WTC11 (cell line): ENCODE results near the gene PRKN. TPM values are rescaled to one million over a fixed set of nuclear protein-coding genes. Genes with fewer than 3 reads are reported as not detected.

Experiments used
- ATAC-seq: fragments of 200-7000 bp; cut with Tn5 transposase; 2 replicates; pipeline ENCODE4 v1.10.0; 2021; ENCODE audit warnings: mild to moderate bottlenecking, moderate library complexity
- Bru-seq: library from RNA; stranded (reverse); fragments of 400-500 nt; gene quantifications from one replicate; lab custom pipeline; 2021; lab: Mats Ljungman, UMichigan
- CTCF ChIA-PET: fragments of 300-600 bp; sonication (Branson Sonifier 250); formaldehyde crosslinking; loops from one replicate; lab custom pipeline; 2021; ENCODE audit warnings: antibody characterized with exemption; lab: Charles Lee
- POLR2A ChIA-PET: fragments of 350-600 bp; sonication (Branson Sonifier 250); formaldehyde crosslinking; loops from one replicate; lab custom pipeline; 2021; ENCODE audit warnings: antibody characterized with exemption; lab: Charles Lee
- DNase-seq: peaks from one replicate; pipeline ENCODE4 v3.0.0; 2021; ENCODE audit warnings: low spot score
- H3K27ac Mint-ChIP-seq: 2 replicates; pipeline ENCODE4 v1.8.0; 2021; ENCODE audit warnings: mixed read lengths
- H3K27me3 Mint-ChIP-seq: 2 replicates; pipeline ENCODE4 v1.8.0; 2021; ENCODE audit warnings: low read depth, mild to moderate bottlenecking, moderate library complexity, mixed read lengths
- H3K36me3 Mint-ChIP-seq: 2 replicates; pipeline ENCODE4 v1.8.0; 2021; ENCODE audit warnings: mixed read lengths
- H3K4me1 Mint-ChIP-seq: 2 replicates; pipeline ENCODE4 v1.8.0; 2022; ENCODE audit warnings: mixed read lengths
- H3K4me3 Mint-ChIP-seq: 2 replicates; pipeline ENCODE4 v1.8.0; 2021; ENCODE audit warnings: mild to moderate bottlenecking, moderate library complexity, mixed read lengths
- H3K9me3 Mint-ChIP-seq: 2 replicates; pipeline ENCODE4 v1.8.0; 2021; ENCODE audit warnings: mixed read lengths
- CBFB ChIP-seq: sonication (generic); formaldehyde crosslinking; IDR thresholded peaks from 2 replicates; pipeline ENCODE4 v1.8.1; 2022; ENCODE audit warnings: mild to moderate bottlenecking, low read depth, missing genetic modification reagents
- GRHL2 ChIP-seq: fragments of 250-450 bp; sonication (Bioruptor Pico); IDR thresholded peaks from 2 replicates; pipeline ENCODE4 v1.8.0; 2022; ENCODE audit warnings: mild to moderate bottlenecking, moderate library complexity; ENCODE audit not compliant: insufficient replicate concordance, severe bottlenecking
- HMGA2 ChIP-seq: fragments of 250-450 bp; sonication (Bioruptor Pico); IDR thresholded peaks from 2 replicates; pipeline ENCODE4 v1.4.0; 2021; ENCODE audit warnings: mild to moderate bottlenecking, moderate library complexity
- HMGXB4 ChIP-seq: sonication (generic); formaldehyde crosslinking; IDR thresholded peaks from 2 replicates; pipeline ENCODE4 v1.8.1; 2023; ENCODE audit warnings: mild to moderate bottlenecking, moderate library complexity, missing genetic modification reagents
- JUN ChIP-seq: sonication (generic); formaldehyde crosslinking; IDR thresholded peaks from 2 replicates; pipeline ENCODE4 v1.8.0; 2023; ENCODE audit warnings: mild to moderate bottlenecking, missing genetic modification reagents
- KAT7 ChIP-seq: sonication (generic); formaldehyde crosslinking; IDR thresholded peaks from 2 replicates; pipeline ENCODE4 v1.8.1; 2023; ENCODE audit warnings: missing genetic modification reagents, mild to moderate bottlenecking, borderline replicate concordance
- MAX ChIP-seq: sonication (generic); formaldehyde crosslinking; IDR thresholded peaks from 2 replicates; pipeline ENCODE4 v1.8.0; 2022; ENCODE audit warnings: mild to moderate bottlenecking, missing genetic modification reagents
- NFE2L1 ChIP-seq: sonication (generic); formaldehyde crosslinking; IDR thresholded peaks from 2 replicates; pipeline ENCODE4 v1.8.1; 2023; ENCODE audit warnings: missing genetic modification reagents
- NR2C2 ChIP-seq: sonication (generic); formaldehyde crosslinking; IDR thresholded peaks from 2 replicates; pipeline ENCODE4 v1.8.0; 2022; ENCODE audit warnings: mild to moderate bottlenecking, missing genetic modification reagents
- SOX15 ChIP-seq: fragments of 250-450 bp; sonication (Bioruptor Pico); IDR thresholded peaks from 2 replicates; pipeline ENCODE4 v1.9.0; 2021; ENCODE audit warnings: mild to moderate bottlenecking
- SP1 ChIP-seq: sonication (generic); formaldehyde crosslinking; conservative IDR thresholded peaks from 2 replicates; pipeline ENCODE4 v1.8.1; 2022; ENCODE audit warnings: missing genetic modification reagents
- TEAD1 ChIP-seq: sonication (generic); formaldehyde crosslinking; IDR thresholded peaks from 2 replicates; pipeline ENCODE4 v1.8.0; 2022; ENCODE audit warnings: mild to moderate bottlenecking, missing genetic modification reagents
- ZBTB21 ChIP-seq: sonication (generic); formaldehyde crosslinking; IDR thresholded peaks from 2 replicates; pipeline ENCODE4 v1.8.1; 2023; ENCODE audit warnings: mild to moderate bottlenecking, missing genetic modification reagents, borderline replicate concordance
- ZBTB43 ChIP-seq: sonication (generic); formaldehyde crosslinking; IDR thresholded peaks from 2 replicates; pipeline ENCODE4 v1.8.1; 2023; ENCODE audit warnings: mild to moderate bottlenecking, missing genetic modification reagents
- ZNF232 ChIP-seq: sonication (generic); formaldehyde crosslinking; IDR thresholded peaks from 2 replicates; pipeline ENCODE4 v1.8.0; 2022; ENCODE audit warnings: mild to moderate bottlenecking, missing genetic modification reagents
- long read RNA-seq, 3 experiments: library from RNA in 1 of 3; library from capped mRNA in 1 of 3; library from polyadenylated mRNA in 1 of 3; unstranded in 2 of 3; stranded (forward) in 1 of 3; transcript quantifications; one replicate each; pipeline ENCODE4 v2.0.0, GENCODE V29; 2021
- total RNA-seq: library from RNA; stranded (reverse); gene quantifications from 3 replicates; pipeline ENCODE4 v1.2.3, GENCODE V29; 2021
- TF ChIP-seq, protein P1 (sequence below): fragments of 250-450 bp; sonication (Bioruptor Pico); IDR thresholded peaks from 2 replicates; pipeline ENCODE4 v1.9.0; 2021; ENCODE audit warnings: mild to moderate bottlenecking, borderline replicate concordance
- TF ChIP-seq, protein P2 (sequence below): sonication (generic); formaldehyde crosslinking; IDR thresholded peaks from 2 replicates; pipeline ENCODE4 v1.8.0; 2022; ENCODE audit warnings: missing genetic modification reagents
- TF ChIP-seq, protein P3 (sequence below): sonication (generic); formaldehyde crosslinking; IDR thresholded peaks from 2 replicates; pipeline ENCODE4 v1.8.1; 2023; ENCODE audit warnings: mild to moderate bottlenecking, missing genetic modification reagents, borderline replicate concordance
- TF ChIP-seq, protein P4 (sequence below): sonication (generic); formaldehyde crosslinking; IDR thresholded peaks from 2 replicates; pipeline ENCODE4 v1.8.1; 2023; ENCODE audit warnings: mild to moderate bottlenecking, missing genetic modification reagents, moderate library complexity

The PRKN gene
- total RNA-seq (0.59 to 1.0 TPM (median 1.0 TPM) in 3 replicates), Bru-seq, nascent RNA (percentile 35 among the genes with signal in this experiment)
- long read RNA-seq, experiment 1, partial matches to known transcripts: 0 of 4 reads
- long read RNA-seq, experiment 1, other reads (novel, unspliced or antisense): 4 of 4 reads
- long read RNA-seq, experiment 2, partial matches to known transcripts: 0 of 1 reads
- long read RNA-seq, experiment 2, other reads (novel, unspliced or antisense): 1 of 1 reads
- long read RNA-seq, experiment 3: 0 reads

DNA sequence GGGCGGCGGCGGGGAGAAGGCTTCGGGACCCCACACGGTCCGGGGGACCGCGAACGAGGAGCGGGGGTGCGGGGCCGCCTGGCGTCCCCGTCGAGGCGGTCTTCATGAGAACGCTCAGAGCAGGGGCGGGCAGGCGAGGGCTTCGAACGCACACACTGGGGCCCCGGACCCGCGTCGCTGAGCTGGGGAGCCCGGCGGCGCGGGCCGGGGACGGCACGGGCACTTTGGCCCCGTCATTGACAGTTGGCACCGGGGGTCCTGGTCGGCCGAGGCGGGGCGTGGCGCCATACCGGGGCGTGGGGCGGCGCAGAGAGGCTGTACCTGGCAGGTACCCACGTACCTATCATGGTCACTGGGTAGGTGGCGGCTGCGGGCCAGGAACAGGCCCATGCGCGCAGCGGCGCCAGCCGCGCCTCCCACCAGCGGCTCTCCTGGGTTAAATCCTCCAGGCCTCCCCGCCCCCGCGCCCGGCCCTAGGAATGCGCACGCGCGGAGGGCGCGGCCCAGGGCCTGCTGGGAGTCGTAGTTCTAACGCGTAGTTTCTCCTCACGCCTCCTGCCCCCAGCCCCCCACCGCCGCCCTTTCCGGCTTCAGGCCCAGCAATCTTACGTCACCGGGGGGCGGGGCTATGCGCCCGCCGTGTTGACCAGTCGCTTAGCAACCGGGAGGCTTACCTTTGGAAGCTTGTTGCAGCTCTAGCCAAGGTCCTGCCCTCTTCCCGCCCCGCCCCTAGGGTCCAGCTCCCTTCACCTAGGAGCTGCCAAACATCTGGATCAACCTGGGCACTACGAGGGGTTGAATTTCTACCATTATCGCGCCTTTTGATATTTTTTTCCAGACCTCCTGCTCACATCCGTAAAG lies at the start of gene PRKN, which contains the start of gene PACRG:
Gene PRKN, minus strand, starts transcription at position 445 of the 861 bp plus-strand sequence.
Gene PACRG, plus strand, starts transcription at position 653 of the 861 bp plus-strand sequence.
- ATAC-seq (peak; percentile 94), DNase-seq (peak; percentile 100)
- Mint-ChIP-seq H3K4me3 (peak within 1 kb of the TSS; percentile 89), H3K9me3 (no peaks in the 10 kb centered on the region), H3K27ac (peak within 1 kb of the TSS; percentile 4; the same call in 1 of the 2 replicates), H3K27me3 (peaks cover 13% of the 10 kb centered on the region), H3K4me1 (peaks cover 17% of the 10 kb centered on the region), H3K36me3 (no peaks in the 10 kb centered on the region)
- POLR2A ChIA-PET: interaction anchor here (0.6 kb wide), 2 partner anchors 343 to 362 kb away, joined by 3 to 6 read pairs; no protein-coding TSS in a partner anchor
- CTCF ChIA-PET: interaction anchor here (1.1 to 1.8 kb wide), 2 partner anchors 284 to 285 kb away, joined by 4 to 9 read pairs; no protein-coding TSS in a partner anchor
- TF ChIP-seq HMGXB4 (CRISPR knock-in tag) (peak; percentile 84; the same call in 1 of the 2 replicates), NR2C2 (CRISPR knock-in tag) (no peak), ZBTB21 (CRISPR knock-in tag) (0 out of 2 replicates have a peak, but pooled peaks have one; percentile 69), ZNF232 (CRISPR knock-in tag) (no peak), JUN (CRISPR knock-in tag) (no peak), HMGA2 (CRISPR knock-in tag) (no peak), ZBTB43 (CRISPR knock-in tag) (no peak), NFE2L1 (CRISPR knock-in tag) (no peak), KAT7 (CRISPR knock-in tag) (0 out of 2 replicates have a peak, but pooled peaks have one; percentile 36), TEAD1 (CRISPR knock-in tag) (peak; percentile 78), SP1 (peak; percentile 85), SOX15 (CRISPR knock-in tag) (no peak), CBFB (no peak), MAX (peak; percentile 74), GRHL2 (CRISPR knock-in tag) (no peak)
- TF ChIP-seq, protein P1, sequence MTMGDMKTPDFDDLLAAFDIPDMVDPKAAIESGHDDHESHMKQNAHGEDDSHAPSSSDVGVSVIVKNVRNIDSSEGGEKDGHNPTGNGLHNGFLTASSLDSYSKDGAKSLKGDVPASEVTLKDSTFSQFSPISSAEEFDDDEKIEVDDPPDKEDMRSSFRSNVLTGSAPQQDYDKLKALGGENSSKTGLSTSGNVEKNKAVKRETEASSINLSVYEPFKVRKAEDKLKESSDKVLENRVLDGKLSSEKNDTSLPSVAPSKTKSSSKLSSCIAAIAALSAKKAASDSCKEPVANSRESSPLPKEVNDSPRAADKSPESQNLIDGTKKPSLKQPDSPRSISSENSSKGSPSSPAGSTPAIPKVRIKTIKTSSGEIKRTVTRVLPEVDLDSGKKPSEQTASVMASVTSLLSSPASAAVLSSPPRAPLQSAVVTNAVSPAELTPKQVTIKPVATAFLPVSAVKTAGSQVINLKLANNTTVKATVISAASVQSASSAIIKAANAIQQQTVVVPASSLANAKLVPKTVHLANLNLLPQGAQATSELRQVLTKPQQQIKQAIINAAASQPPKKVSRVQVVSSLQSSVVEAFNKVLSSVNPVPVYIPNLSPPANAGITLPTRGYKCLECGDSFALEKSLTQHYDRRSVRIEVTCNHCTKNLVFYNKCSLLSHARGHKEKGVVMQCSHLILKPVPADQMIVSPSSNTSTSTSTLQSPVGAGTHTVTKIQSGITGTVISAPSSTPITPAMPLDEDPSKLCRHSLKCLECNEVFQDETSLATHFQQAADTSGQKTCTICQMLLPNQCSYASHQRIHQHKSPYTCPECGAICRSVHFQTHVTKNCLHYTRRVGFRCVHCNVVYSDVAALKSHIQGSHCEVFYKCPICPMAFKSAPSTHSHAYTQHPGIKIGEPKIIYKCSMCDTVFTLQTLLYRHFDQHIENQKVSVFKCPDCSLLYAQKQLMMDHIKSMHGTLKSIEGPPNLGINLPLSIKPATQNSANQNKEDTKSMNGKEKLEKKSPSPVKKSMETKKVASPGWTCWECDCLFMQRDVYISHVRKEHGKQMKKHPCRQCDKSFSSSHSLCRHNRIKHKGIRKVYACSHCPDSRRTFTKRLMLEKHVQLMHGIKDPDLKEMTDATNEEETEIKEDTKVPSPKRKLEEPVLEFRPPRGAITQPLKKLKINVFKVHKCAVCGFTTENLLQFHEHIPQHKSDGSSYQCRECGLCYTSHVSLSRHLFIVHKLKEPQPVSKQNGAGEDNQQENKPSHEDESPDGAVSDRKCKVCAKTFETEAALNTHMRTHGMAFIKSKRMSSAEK: no peak
- TF ChIP-seq, protein P2, sequence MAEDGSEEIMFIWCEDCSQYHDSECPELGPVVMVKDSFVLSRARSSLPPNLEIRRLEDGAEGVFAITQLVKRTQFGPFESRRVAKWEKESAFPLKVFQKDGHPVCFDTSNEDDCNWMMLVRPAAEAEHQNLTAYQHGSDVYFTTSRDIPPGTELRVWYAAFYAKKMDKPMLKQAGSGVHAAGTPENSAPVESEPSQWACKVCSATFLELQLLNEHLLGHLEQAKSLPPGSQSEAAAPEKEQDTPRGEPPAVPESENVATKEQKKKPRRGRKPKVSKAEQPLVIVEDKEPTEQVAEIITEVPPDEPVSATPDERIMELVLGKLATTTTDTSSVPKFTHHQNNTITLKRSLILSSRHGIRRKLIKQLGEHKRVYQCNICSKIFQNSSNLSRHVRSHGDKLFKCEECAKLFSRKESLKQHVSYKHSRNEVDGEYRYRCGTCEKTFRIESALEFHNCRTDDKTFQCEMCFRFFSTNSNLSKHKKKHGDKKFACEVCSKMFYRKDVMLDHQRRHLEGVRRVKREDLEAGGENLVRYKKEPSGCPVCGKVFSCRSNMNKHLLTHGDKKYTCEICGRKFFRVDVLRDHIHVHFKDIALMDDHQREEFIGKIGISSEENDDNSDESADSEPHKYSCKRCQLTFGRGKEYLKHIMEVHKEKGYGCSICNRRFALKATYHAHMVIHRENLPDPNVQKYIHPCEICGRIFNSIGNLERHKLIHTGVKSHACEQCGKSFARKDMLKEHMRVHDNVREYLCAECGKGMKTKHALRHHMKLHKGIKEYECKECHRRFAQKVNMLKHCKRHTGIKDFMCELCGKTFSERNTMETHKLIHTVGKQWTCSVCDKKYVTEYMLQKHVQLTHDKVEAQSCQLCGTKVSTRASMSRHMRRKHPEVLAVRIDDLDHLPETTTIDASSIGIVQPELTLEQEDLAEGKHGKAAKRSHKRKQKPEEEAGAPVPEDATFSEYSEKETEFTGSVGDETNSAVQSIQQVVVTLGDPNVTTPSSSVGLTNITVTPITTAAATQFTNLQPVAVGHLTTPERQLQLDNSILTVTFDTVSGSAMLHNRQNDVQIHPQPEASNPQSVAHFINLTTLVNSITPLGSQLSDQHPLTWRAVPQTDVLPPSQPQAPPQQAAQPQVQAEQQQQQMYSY (CRISPR knock-in tag): no peak
- TF ChIP-seq, protein P3, sequence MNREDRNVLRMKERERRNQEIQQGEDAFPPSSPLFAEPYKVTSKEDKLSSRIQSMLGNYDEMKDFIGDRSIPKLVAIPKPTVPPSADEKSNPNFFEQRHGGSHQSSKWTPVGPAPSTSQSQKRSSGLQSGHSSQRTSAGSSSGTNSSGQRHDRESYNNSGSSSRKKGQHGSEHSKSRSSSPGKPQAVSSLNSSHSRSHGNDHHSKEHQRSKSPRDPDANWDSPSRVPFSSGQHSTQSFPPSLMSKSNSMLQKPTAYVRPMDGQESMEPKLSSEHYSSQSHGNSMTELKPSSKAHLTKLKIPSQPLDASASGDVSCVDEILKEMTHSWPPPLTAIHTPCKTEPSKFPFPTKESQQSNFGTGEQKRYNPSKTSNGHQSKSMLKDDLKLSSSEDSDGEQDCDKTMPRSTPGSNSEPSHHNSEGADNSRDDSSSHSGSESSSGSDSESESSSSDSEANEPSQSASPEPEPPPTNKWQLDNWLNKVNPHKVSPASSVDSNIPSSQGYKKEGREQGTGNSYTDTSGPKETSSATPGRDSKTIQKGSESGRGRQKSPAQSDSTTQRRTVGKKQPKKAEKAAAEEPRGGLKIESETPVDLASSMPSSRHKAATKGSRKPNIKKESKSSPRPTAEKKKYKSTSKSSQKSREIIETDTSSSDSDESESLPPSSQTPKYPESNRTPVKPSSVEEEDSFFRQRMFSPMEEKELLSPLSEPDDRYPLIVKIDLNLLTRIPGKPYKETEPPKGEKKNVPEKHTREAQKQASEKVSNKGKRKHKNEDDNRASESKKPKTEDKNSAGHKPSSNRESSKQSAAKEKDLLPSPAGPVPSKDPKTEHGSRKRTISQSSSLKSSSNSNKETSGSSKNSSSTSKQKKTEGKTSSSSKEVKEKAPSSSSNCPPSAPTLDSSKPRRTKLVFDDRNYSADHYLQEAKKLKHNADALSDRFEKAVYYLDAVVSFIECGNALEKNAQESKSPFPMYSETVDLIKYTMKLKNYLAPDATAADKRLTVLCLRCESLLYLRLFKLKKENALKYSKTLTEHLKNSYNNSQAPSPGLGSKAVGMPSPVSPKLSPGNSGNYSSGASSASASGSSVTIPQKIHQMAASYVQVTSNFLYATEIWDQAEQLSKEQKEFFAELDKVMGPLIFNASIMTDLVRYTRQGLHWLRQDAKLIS: peak; percentile 66; the same call in 1 of the 2 replicates
- TF ChIP-seq, protein P4, sequence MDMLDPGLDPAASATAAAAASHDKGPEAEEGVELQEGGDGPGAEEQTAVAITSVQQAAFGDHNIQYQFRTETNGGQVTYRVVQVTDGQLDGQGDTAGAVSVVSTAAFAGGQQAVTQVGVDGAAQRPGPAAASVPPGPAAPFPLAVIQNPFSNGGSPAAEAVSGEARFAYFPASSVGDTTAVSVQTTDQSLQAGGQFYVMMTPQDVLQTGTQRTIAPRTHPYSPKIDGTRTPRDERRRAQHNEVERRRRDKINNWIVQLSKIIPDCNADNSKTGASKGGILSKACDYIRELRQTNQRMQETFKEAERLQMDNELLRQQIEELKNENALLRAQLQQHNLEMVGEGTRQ (CRISPR knock-in tag): peak; percentile 45
